GM19238 (cell line): ENCODE data around the gene DDX3X.
"Not testable (repeated sequence)": the region's sequence is repeated elsewhere in the genome, so short reads cannot be mapped to it uniquely, and the experiment has no call there.

Experiments used
- DNase-seq: peaks from one replicate; pipeline ENCODE4 v3.0.0; 2011; ENCODE audit warnings: low spot score; ENCODE audit not compliant: insufficient read length

The DDX3X gene

DNA sequence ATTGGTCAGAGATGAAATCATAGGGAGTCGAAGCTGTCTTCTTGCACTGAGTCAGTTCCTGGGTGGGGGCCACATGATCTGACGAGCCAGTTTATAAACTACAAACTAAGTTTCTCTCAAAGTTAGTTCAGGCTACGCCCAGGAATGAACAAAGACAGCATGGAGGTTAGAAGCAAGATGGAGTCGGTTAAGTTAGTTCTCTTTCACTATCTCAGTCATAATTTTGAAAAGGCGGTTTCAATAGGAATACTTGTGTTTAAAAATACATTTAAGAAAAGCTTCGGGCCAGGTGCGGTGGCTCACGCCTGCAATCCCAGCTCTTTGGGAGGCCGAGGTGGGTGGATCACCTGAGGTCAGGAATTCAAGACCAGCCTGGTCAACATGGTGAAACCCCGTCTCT, 77.3 kb downstream of the DDX3X start:
- not testable (repeated sequence) for DNase-seq

DNA sequence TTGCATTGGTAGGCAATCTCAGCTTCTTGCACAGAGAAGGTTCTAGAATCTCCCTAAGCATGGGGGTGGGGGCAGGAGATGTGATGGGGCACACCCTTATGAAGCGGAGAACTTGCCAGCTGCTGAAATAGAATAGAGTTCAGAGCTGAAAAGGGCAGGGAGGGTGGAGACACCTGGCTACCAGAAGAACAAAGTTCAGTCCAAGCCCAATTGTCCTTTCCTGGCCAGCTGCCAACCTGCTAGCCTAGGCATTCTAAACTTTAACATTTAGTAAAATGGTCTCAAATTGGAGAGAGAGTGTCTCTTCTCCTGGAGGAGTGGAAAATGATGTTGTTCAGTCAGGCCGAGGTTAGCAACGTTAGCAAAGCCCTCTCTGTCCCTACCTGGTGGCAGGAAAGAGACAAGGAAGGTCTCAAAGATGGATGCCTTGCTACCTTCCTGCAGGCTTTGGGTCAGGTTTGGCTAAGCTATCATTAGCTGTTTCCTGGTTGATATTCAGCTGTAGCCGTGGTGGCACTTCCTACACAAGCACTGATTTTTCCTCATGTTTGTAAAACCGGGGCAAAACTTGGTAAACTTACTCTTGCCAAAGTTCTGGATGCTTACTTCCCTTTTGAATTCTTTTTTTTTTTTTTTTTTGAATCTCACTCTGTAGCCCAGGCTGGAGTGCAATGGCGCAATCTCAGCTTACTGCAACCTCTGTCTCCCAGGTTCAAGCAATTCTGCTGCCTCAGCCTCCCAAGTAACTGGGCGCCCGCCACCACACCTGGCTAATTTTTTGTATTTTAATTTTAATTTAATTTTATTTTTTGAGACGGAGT, 78.5 kb downstream of the DDX3X start:
- DNase-seq = no peak
